CD14-positive monocyte (primary cell): ENCODE measurements around the gene PRDM8. TPM values are rescaled to one million over a fixed set of nuclear protein-coding genes. Genes with fewer than 3 reads are reported as not detected.

ENCODE experiments used
- DNase-seq, 3 donors: peaks; one replicate each; pipeline ENCODE4 v3.0.0-alpha.2; 2011 to 2022
- H2AFZ ChIP-seq: 2 replicates; pipeline ENCODE4 v1.6.0; 2012; ENCODE audit warnings: mild to moderate bottlenecking, low read depth, low read length, inconsistent platforms; ENCODE audit not compliant: insufficient read depth, poor library complexity, severe bottlenecking
- H3K27ac ChIP-seq, 2 donors: 1 replicate in 1 of 2; 2 replicates in 1 of 2; pipeline ENCODE4 v1.5.1; 2012 to 2013; ENCODE audit warnings: low read length in 2 of 2, control low read depth in 1 of 2, inconsistent platforms in 1 of 2, low read depth in 1 of 2, mild to moderate bottlenecking in 1 of 2
- H3K27me3 ChIP-seq, 2 donors: one replicate each; pipeline versions ENCODE4 v1.6.0 to v1.6.1; 2011 to 2013; ENCODE audit warnings: low read length in 2 of 2; ENCODE audit not compliant: control insufficient read depth in 2 of 2, insufficient read depth in 2 of 2
- H3K36me3 ChIP-seq, 2 donors: replicated peaks in 1 of 2; 1 replicate in 1 of 2; 2 replicates in 1 of 2; pipeline versions ENCODE4 v1.5.1 to v1.6.1; 2012 to 2013; ENCODE audit warnings: low read length in 2 of 2, control low read depth in 1 of 2, inconsistent platforms in 1 of 2, mild to moderate bottlenecking in 1 of 2; ENCODE audit not compliant: insufficient read depth in 2 of 2, control insufficient read depth in 1 of 2
- H3K4me1 ChIP-seq, 2 donors: 1 replicate in 1 of 2; 2 replicates in 1 of 2; pipeline versions ENCODE4 v1.5.1 to v1.6.1; 2012 to 2013; ENCODE audit warnings: low read length in 2 of 2, control low read depth in 1 of 2, inconsistent platforms in 1 of 2, mild to moderate bottlenecking in 1 of 2, moderate library complexity in 1 of 2; ENCODE audit not compliant: insufficient read depth in 2 of 2, control insufficient read depth in 1 of 2
- H3K4me2 ChIP-seq: replicated peaks from 2 replicates; pipeline ENCODE3; 2012; ENCODE audit warnings: low read length, moderate library complexity, mild to moderate bottlenecking; ENCODE audit not compliant: poor library complexity, severe bottlenecking; ENCODE audit errors: extremely low read depth
- H3K4me3 ChIP-seq, 3 experiments: fragments of 200-600 bp in 1 of 3; sonication (generic) in 1 of 3; replicated peaks in 1 of 3; 1 replicate in 2 of 3; 2 replicates in 1 of 3; pipeline ENCODE4 v1.5.1; 2011 to 2013; ENCODE audit warnings: low read length in 3 of 3, mild to moderate bottlenecking in 3 of 3, control low read depth in 2 of 3, low read depth in 2 of 3, inconsistent platforms in 1 of 3, moderate library complexity in 1 of 3
- H3K79me2 ChIP-seq: 2 replicates; pipeline ENCODE4 v1.6.0; 2012; ENCODE audit warnings: mild to moderate bottlenecking, control low read depth, inconsistent platforms, low read length, moderate library complexity; ENCODE audit not compliant: insufficient read depth
- H3K9ac ChIP-seq: 2 replicates; pipeline ENCODE4 v1.6.0; 2017; ENCODE audit warnings: low read length, mild to moderate bottlenecking; ENCODE audit not compliant: insufficient read depth, poor library complexity, severe bottlenecking
- H3K9me3 ChIP-seq, 2 donors: replicated peaks in 1 of 2; 1 replicate in 1 of 2; 2 replicates in 1 of 2; pipeline versions ENCODE4 v1.5.1 to v1.6.1; 2012 to 2013; ENCODE audit warnings: low read length in 2 of 2, control low read depth in 1 of 2; ENCODE audit not compliant: control insufficient read depth in 1 of 2, insufficient read depth in 1 of 2
- H4K20me1 ChIP-seq: 2 replicates; pipeline ENCODE4 v1.6.0; 2012; ENCODE audit warnings: mild to moderate bottlenecking, low read length, control low read depth, moderate library complexity; ENCODE audit not compliant: insufficient read depth
- H3K27ac Mint-ChIP-seq, 7 donors: one replicate each; pipeline ENCODE4 v1.8.0; 2020; ENCODE audit warnings: mild to moderate bottlenecking in 7 of 7, mixed read lengths in 7 of 7, moderate library complexity in 6 of 7, inconsistent platforms in 2 of 7
- H3K27me3 Mint-ChIP-seq, 3 donors: one replicate each; pipeline ENCODE4 v1.8.0; 2021 to 2022; ENCODE audit warnings: low read depth in 3 of 3, mild to moderate bottlenecking in 3 of 3, mixed read lengths in 3 of 3, moderate library complexity in 3 of 3, inconsistent platforms in 1 of 3
- H3K36me3 Mint-ChIP-seq, 2 donors: one replicate each; pipeline ENCODE4 v1.8.0; 2020; ENCODE audit warnings: mixed read lengths in 2 of 2, inconsistent platforms in 1 of 2, mild to moderate bottlenecking in 1 of 2
- H3K4me1 Mint-ChIP-seq: one replicate; pipeline ENCODE4 v1.8.0; 2020; ENCODE audit warnings: mild to moderate bottlenecking, mixed read lengths
- H3K4me3 Mint-ChIP-seq, 2 donors: one replicate each; pipeline ENCODE4 v1.8.0; 2020; ENCODE audit warnings: mild to moderate bottlenecking in 2 of 2, mixed read lengths in 2 of 2, moderate library complexity in 1 of 2
- H3K9me3 Mint-ChIP-seq, 7 donors: one replicate each; pipeline ENCODE4 v1.8.0; 2020 to 2022; ENCODE audit warnings: mixed read lengths in 7 of 7, mild to moderate bottlenecking in 6 of 7, moderate library complexity in 6 of 7, inconsistent platforms in 2 of 7
- WGBS: methylation state at CpG from one replicate; pipeline ENCODE4 v1.1.5; 2013; ENCODE audit warnings: missing lambda C conversion rate; ENCODE audit not compliant: insufficient coverage; 5-methylcytosine and 5-hydroxymethylcytosine counted together
- intact Hi-C, 2 donors: fragments of 100-400 bp; cut with micrococcal nuclease; formaldehyde crosslinking; loops; one replicate each; pipeline versions ENCODE4 v1.15.0 to v1.15.1; 2023
- polyA plus RNA-seq, 3 donors: library from polyadenylated mRNA; depleted of rRNA in 1 of 3; unstranded in 2 of 3; stranded (reverse) in 1 of 3; fragments of 300-500 nt in 2 of 3; fragments of >200 nt in 1 of 3; fragmentation: Illumina TruSeq in 2 of 3; gene quantifications; 1 replicate in 2 of 3; 2 replicates in 1 of 3; pipeline ENCODE4 v1.2.3, GENCODE V29; 2012 to 2021
- TF ChIP-seq, protein P1 (sequence below): fragments of 200-600 bp; IDR thresholded peaks from one replicate; pipeline ENCODE4 v1.8.0; 2022; ENCODE audit warnings: antibody characterized with exemption, mild to moderate bottlenecking

PRDM8 gene
- polyA plus RNA-seq, 3 donors: 0.22 to 0.77 (median 0.23) TPM

DNA sequence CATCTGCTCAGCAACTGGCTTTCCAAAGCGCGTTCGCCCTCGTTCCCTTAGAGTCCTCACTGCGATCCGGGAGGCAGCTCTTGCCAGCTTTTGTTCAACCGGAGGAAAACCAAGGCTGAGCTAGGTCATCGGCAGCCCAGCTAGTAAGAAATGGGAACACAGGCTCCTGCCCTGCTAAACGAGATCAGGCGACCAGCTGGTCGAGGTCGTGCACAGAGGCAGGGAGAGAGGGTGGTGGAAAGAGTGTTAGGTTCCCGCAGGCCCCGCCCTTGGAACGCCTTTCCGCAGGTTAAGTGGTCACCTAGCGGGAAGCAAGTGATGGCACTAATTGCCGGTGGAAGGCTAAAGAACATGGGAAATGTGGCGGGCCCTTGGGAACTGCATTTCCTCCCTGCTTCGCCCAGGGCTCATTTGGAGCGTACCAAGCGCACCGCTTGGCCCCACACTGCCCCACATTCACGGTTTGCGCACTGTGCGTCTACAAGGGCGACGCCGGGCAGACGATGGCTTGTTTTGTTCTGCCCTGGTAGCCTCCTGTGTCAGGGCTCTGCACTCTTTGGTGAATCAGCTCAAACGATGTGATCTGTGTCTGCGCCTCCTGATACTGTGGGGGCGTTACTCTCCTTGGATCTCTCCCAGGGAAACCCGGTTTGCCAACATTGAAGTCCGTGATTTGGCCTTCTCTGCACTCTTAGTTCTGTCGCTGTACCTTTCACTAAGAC, 7.2 kb upstream of the PRDM8 start:
- intact Hi-C loops: loop anchor here (5.0 to 10.0 kb wide), 2 partner anchors 65 to 138 kb away; no protein-coding TSS in a partner anchor
- Mint-ChIP-seq H3K4me1 (peaks cover 12% of the 10 kb centered on the region), H3K36me3 (peaks cover 6 to 7% of the 10 kb centered on the region in 2 donors), H3K27ac (no peak overlapping the region), H3K9me3 (peaks cover 0 to 11% (median 4%) of the 10 kb centered on the region in 7 donors), H3K4me3 (no peak overlapping the region), H3K27me3 (peaks cover 19 to 24% (median 22%) of the 10 kb centered on the region in 3 donors)
- Histone ChIP-seq H3K4me3 (no peak overlapping the region), H3K4me1 (peaks cover 13% of the 10 kb centered on the region in 2 donors), H3K9me3 (no peaks in the 10 kb centered on the region), H3K79me2 (no peaks in the 10 kb centered on the region), H3K4me2 (no peak overlapping the region), H3K27me3 (peaks cover 7 to 36% of the 10 kb centered on the region in 2 donors), H4K20me1 (no peaks in the 10 kb centered on the region), H2AFZ (no peak overlapping the region), H3K36me3 (no peaks in the 10 kb centered on the region), H3K9ac (no peak overlapping the region), H3K27ac (no peak overlapping the region)
- TF ChIP-seq, protein P1, sequence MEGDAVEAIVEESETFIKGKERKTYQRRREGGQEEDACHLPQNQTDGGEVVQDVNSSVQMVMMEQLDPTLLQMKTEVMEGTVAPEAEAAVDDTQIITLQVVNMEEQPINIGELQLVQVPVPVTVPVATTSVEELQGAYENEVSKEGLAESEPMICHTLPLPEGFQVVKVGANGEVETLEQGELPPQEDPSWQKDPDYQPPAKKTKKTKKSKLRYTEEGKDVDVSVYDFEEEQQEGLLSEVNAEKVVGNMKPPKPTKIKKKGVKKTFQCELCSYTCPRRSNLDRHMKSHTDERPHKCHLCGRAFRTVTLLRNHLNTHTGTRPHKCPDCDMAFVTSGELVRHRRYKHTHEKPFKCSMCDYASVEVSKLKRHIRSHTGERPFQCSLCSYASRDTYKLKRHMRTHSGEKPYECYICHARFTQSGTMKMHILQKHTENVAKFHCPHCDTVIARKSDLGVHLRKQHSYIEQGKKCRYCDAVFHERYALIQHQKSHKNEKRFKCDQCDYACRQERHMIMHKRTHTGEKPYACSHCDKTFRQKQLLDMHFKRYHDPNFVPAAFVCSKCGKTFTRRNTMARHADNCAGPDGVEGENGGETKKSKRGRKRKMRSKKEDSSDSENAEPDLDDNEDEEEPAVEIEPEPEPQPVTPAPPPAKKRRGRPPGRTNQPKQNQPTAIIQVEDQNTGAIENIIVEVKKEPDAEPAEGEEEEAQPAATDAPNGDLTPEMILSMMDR: no peak
- 81% methylated on average over 33 of the region's 36 CpGs for WGBS
- DNase-seq: no peak

DNA sequence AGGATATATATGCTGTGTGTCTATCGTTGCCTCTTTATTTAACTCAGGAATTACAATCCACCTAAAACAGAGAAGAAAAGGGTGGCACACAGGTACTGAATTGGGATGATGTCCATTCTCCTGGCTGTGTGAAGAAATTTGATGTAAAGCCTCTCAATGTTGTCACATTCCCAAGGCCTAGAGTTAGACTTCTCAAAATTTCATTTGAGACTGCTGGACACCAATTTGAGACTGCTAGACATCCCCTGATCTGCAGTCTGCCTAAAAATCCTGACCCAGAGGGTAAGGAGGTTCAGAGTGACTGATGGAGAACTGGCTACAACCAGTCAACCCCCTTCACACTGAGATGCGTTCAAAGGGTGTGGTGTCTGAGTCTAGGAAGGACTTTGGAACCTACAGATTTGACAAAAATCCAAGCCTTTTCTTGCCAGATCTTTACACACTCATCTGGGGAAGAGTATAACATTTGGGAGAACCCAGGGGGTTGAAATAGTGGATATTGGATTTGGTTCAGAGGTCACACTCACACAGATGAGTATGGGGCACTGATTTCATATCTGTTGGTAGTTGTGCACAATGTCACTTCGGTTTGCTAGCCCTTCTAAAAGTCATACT, 4.9 kb upstream of the PRDM8 start:
- Mint-ChIP-seq H3K9me3 (peaks cover 0 to 9% (median 2%) of the 10 kb centered on the region in 7 donors), H3K36me3 (no peaks in the 10 kb centered on the region), H3K4me1 (peaks cover 24% of the 10 kb centered on the region), H3K4me3 (no peak overlapping the region), H3K27me3 (peaks cover 25 to 26% (median 26%) of the 10 kb centered on the region in 3 donors), H3K27ac (no peak overlapping the region)
- no peak overlapping the region for H2AFZ ChIP-seq
- peaks cover 0 to 4% of the 10 kb centered on the region in 2 donors for H3K9me3 ChIP-seq
- intact Hi-C loops: no loop called here
- DNase-seq: no peak
- no peak overlapping the region for H3K4me2 ChIP-seq
- H4K20me1 ChIP-seq: no peaks in the 10 kb centered on the region
- TF ChIP-seq, protein P1: no peak
- no peaks in the 10 kb centered on the region for H3K79me2 ChIP-seq
- H3K9ac ChIP-seq: no peak overlapping the region
- peaks cover 15 to 35% of the 10 kb centered on the region in 2 donors for H3K27me3 ChIP-seq
- H3K4me1 ChIP-seq: peaks cover 20 to 21% of the 10 kb centered on the region in 2 donors
- no peak overlapping the region for H3K27ac ChIP-seq
- no peak overlapping the region for H3K4me3 ChIP-seq
- WGBS: no CpG with 5 or more reads among the region's 3 CpGs
- no peaks in the 10 kb centered on the region for H3K36me3 ChIP-seq
